ENCODE measurements around the gene LNX2.

- TF ChIP-seq CTCF (IDR thresholded peaks at IDR 0.05) (peak; percentile 86 to 97 (median 94)), POLR2A (IDR thresholded peaks at IDR 0.05) (no peak)
Observed at GRCh38 chr13:27533155-27533643, 87.1 kb downstream of the LNX2 start.
